Ramos (cell line): Measurements from ENCODE around the gene CPOX.

Experiments used
- in situ Hi-C: fragments of 300-500 bp; cut with MboI; formaldehyde crosslinking; loops from one replicate; pipeline ENCODE4 v1.14.3; 2022; ENCODE audit warnings: low sequenced_read_pairs; ENCODE audit not compliant: unreplicated experiment

The CPOX gene

GRCh38 chr3:98550833-98551232 lies 42.6 kb downstream of the CPOX start:
- in situ Hi-C loops: no loop called here

DNA sequence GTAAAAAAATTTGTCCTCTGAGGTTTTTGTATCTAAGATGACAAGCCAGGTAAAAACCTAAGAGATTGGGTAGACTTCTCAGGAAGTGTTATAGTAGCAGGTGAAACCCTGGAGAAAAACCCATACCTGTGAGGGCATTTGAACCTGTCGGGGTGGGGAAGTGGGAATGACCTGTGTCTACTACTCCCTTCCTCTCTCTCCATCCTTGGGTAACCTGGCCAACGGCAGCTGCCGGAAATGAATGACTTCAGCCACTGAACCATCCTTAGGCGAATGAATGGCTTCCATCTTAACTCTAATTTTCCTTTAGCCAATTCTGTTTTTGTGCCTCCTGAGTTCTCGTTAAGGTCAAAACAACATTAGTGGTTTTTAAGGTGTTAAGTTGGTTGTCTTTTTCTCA lies 44.9 kb downstream of the CPOX start:
- in situ Hi-C loops: no loop called here

DNA sequence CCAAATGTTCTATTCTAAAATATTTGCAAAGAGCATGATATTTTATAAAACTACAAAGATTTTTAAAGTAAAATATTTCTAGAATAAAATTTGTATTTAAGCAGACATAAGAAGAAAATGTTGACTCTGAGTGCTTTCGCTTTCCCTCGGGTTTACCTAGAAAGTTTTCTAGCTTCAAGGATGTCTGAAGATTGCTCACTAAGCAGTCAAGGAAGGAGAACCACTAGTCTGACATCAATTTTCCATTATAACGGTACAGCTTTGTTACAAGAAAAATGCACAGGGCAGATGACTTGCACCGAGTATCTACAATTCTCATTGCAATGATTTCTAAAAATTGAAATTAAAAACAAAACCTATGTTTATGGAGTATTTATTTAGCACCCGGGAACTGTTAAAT lies 47.5 kb downstream of the CPOX start:
- in situ Hi-C loops: no loop called here

DNA sequence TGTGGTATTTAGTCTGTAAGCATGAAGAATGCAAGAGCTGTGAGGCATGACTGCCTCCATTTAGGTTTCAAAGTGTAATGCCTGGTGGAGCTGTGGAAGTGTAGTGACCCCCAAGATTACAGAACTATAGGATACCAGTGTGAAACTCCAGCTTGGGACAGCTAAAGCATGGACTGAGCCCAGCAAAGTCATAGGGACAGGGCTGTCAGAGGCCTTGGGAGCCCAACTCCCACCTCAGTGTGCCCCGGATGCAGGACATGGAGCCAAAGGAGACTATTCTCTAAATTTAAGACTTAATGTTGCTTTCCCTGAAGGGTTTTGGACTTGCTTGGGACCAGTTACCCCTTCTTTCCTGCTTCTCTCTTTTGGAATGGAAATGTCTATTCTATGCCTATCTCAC lies 50.8 kb downstream of the CPOX start:
- in situ Hi-C loops: no loop called here

- in situ Hi-C loops: no loop called here
Observed at GRCh38 chr3:98541695-98542094, 51.7 kb downstream of the CPOX start.

- in situ Hi-C loops: no loop called here
Observed at GRCh38 chr3:98540346-98540745, 53.1 kb downstream of the CPOX start.

- in situ Hi-C loops: no loop called here
Observed at GRCh38 chr3:98536456-98537017, 56.9 kb downstream of the CPOX start.

DNA sequence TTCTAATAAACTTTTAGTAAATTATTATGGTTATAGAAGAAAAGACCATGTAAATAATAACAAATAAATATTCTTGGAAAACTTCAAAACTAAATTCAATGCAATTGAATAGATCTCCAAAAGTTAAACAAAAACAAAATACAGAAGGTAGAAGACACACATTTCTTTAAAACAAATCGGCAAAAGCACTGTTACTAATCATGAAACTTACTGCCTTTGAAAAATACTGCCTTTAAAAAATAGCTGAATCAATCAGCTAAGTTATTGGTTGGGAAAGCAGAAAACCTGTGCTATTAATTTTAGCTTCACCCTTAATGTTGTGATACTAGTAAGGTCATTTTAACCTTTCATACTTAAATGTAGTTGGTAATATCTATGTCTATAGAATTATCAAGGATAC lies 58.7 kb downstream of the CPOX start:
- in situ Hi-C loops: no loop called here

DNA sequence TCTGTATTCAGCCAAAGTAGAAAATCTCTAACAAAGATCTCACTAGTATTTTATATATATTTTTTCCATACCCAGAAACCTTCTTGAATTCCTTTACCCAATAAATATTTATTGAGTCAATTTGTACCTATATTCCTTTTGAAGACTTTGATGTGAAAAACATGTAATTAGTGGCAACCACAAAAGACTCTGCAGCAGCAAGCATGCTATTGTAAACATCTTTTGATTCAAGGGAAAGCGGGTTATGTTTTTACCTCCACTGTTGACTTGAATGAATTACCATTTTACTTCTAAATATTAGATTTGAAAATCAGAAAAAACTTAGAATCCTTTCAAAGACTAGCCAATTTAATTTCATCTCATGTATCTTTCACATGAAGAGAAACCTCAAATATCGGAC lies 59.2 kb downstream of the CPOX start:
- in situ Hi-C loops: no loop called here

DNA sequence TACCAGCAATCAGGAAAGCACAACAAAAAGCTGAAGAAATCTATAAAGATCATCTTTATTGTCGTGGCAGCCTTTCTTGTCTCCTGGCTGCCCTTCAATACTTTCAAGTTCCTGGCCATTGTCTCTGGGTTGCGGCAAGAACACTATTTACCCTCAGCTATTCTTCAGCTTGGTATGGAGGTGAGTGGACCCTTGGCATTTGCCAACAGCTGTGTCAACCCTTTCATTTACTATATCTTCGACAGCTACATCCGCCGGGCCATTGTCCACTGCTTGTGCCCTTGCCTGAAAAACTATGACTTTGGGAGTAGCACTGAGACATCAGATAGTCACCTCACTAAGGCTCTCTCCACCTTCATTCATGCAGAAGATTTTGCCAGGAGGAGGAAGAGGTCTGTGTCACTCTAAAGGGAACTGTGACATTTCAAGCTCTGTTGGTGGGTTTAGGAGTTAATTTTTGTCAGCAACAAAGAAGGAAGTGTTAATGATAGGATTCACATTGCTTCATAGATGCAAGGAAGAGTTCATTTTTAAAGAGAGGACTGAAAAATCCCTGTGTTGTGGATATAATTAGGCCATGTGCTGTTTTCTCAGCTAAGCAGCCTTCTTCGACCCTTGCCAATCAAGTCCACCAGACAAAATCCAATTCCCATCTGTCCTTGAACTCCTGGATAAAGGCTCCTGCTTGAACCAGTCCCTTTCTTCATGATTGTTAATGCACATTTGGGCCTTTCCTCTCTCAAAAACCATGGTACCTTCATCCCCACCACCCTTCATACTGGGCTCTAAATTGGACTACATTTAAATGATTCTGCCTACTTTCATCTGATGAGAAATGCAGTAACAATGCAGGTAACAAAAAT lies 60.5 kb downstream of the CPOX start:
- in situ Hi-C loops: no loop called here

DNA sequence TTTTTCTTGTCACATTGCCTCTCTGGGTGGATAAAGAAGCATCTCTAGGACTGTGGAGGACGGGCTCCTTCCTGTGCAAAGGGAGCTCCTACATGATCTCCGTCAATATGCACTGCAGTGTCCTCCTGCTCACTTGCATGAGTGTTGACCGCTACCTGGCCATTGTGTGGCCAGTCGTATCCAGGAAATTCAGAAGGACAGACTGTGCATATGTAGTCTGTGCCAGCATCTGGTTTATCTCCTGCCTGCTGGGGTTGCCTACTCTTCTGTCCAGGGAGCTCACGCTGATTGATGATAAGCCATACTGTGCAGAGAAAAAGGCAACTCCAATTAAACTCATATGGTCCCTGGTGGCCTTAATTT lies 61.2 kb downstream of the CPOX start:
- in situ Hi-C loops: no loop called here

- in situ Hi-C loops: no loop called here
Observed at GRCh38 chr3:98531622-98532274, 61.7 kb downstream of the CPOX start, which contains the start of gene GPR15. Gene GPR15, plus strand, starts transcription at chr3:98531978. Its CDS starts 56 bp downstream, at chr3:98532034.

- in situ Hi-C loops: no loop called here
Observed at GRCh38 chr3:98530676-98531075, 62.7 kb downstream of the CPOX start.

- in situ Hi-C loops: no loop called here
Observed at GRCh38 chr3:98529856-98530459, 63.5 kb downstream of the CPOX start.
